WTC11 (cell line): ENCODE measurements around the gene NMBR.

ENCODE experiments used
- CREM ChIP-seq: sonication (generic); formaldehyde crosslinking; IDR thresholded peaks from 2 replicates; pipeline ENCODE4 v1.8.1; 2022; ENCODE audit warnings: mild to moderate bottlenecking, missing genetic modification reagents, moderate library complexity
- CTCF ChIP-seq: fragments of 200-600 bp; IDR thresholded peaks from 2 replicates; pipeline ENCODE4 v1.8.0; 2022; ENCODE audit warnings: antibody characterized with exemption
- TCF7 ChIP-seq: sonication (generic); formaldehyde crosslinking; IDR thresholded peaks from 2 replicates; pipeline ENCODE4 v1.8.0; 2022; ENCODE audit warnings: mild to moderate bottlenecking, low read depth, missing genetic modification reagents, moderate library complexity
- TF ChIP-seq, protein P1 (sequence below): sonication (generic); formaldehyde crosslinking; IDR thresholded peaks from 2 replicates; pipeline ENCODE4 v1.8.1; 2022; ENCODE audit warnings: low read depth, missing genetic modification reagents, borderline replicate concordance

DNA sequence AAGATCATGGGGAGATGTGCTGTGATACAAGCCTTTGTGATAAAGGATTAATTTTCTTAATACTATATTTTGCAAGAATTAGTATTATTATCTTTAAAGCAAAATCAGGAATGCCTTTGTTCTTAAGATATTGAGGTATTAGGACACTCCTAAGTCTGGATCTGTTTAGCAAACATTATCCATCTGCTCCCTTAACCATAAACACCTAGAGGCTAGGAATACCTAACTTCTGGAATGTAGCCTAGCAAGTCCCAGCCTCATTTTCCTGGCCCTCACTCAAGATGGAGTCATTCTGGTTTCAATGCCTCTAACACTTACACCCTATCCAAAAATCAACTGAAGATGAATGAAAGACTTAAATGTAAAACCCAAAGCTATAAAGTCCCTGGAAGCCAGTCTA, 120.5 kb downstream of the NMBR start:
- TF ChIP-seq TCF7 (CRISPR knock-in tag) (no peak), CREM (CRISPR knock-in tag) (no peak), CTCF (no peak)
- TF ChIP-seq, protein P1, sequence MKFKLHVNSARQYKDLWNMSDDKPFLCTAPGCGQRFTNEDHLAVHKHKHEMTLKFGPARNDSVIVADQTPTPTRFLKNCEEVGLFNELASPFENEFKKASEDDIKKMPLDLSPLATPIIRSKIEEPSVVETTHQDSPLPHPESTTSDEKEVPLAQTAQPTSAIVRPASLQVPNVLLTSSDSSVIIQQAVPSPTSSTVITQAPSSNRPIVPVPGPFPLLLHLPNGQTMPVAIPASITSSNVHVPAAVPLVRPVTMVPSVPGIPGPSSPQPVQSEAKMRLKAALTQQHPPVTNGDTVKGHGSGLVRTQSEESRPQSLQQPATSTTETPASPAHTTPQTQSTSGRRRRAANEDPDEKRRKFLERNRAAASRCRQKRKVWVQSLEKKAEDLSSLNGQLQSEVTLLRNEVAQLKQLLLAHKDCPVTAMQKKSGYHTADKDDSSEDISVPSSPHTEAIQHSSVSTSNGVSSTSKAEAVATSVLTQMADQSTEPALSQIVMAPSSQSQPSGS (CRISPR knock-in tag), result no peak
